Activated effector memory CD4-positive, alpha-beta T cell treated with Interleukin-2 at 50 U/mL for 16 hours (primary cell): ENCODE data around the gene COL6A3.
"Not testable (repeated sequence)": the region's sequence is repeated elsewhere in the genome, so short reads cannot be mapped to it uniquely, and the experiment has no call there.

Experiments
- DNase-seq: peaks from one replicate; pipeline ENCODE4 v3.0.0-alpha.2; 2020

COL6A3 gene

GRCh38 chr2:237312021-237312755 is 101.8 kb downstream of the COL6A3 start:
- no peak for DNase-seq

- no peak for DNase-seq
Observed at GRCh38 chr2:237310515-237311114, 103.3 kb downstream of the COL6A3 start.

- DNase-seq, result no peak
Observed at GRCh38 chr2:237309416-237309815, 104.5 kb downstream of the COL6A3 start.

- DNase-seq, result no peak
Observed at GRCh38 chr2:237309011-237309410, 105.0 kb downstream of the COL6A3 start.

- DNase-seq, result no peak
Observed at GRCh38 chr2:237307474-237307873, 106.5 kb downstream of the COL6A3 start.

- DNase-seq, result no peak
Observed at GRCh38 chr2:237306787-237307170, 107.2 kb downstream of the COL6A3 start.

GRCh38 chr2:237306083-237306786 is 107.7 kb downstream of the COL6A3 start:
- DNase-seq, result no peak

- no peak for DNase-seq
Observed at GRCh38 chr2:237305579-237305978, 108.4 kb downstream of the COL6A3 start.

- no peak for DNase-seq
Observed at GRCh38 chr2:237304763-237305514, 109.0 kb downstream of the COL6A3 start.

GRCh38 chr2:237303244-237303643 is 110.7 kb downstream of the COL6A3 start:
- not testable (repeated sequence) for DNase-seq

- DNase-seq, result no peak
Observed at GRCh38 chr2:237301595-237301994, 112.4 kb downstream of the COL6A3 start.

GRCh38 chr2:237300739-237301138 is 113.2 kb downstream of the COL6A3 start:
- DNase-seq, result no peak

- no peak for DNase-seq
Observed at GRCh38 chr2:237299906-237300305, 114.1 kb downstream of the COL6A3 start.

- DNase-seq, result no peak
Observed at GRCh38 chr2:237298151-237299118, 115.5 kb downstream of the COL6A3 start.

GRCh38 chr2:237297421-237298150 is 116.4 kb downstream of the COL6A3 start:
- DNase-seq, result no peak

GRCh38 chr2:237296756-237297155 is 117.2 kb downstream of the COL6A3 start:
- DNase-seq, result no peak

GRCh38 chr2:237295889-237296480 is 118.0 kb downstream of the COL6A3 start:
- DNase-seq, result no peak

- DNase-seq, result no peak
Observed at GRCh38 chr2:237294460-237294859, 119.5 kb downstream of the COL6A3 start.

GRCh38 chr2:237293978-237294377 is 120.0 kb downstream of the COL6A3 start:
- no peak for DNase-seq

GRCh38 chr2:237291138-237291792 is 122.7 kb downstream of the COL6A3 start:
- no peak for DNase-seq
